ENCODE data around the gene CXCL3.

The CXCL3 gene

DNA sequence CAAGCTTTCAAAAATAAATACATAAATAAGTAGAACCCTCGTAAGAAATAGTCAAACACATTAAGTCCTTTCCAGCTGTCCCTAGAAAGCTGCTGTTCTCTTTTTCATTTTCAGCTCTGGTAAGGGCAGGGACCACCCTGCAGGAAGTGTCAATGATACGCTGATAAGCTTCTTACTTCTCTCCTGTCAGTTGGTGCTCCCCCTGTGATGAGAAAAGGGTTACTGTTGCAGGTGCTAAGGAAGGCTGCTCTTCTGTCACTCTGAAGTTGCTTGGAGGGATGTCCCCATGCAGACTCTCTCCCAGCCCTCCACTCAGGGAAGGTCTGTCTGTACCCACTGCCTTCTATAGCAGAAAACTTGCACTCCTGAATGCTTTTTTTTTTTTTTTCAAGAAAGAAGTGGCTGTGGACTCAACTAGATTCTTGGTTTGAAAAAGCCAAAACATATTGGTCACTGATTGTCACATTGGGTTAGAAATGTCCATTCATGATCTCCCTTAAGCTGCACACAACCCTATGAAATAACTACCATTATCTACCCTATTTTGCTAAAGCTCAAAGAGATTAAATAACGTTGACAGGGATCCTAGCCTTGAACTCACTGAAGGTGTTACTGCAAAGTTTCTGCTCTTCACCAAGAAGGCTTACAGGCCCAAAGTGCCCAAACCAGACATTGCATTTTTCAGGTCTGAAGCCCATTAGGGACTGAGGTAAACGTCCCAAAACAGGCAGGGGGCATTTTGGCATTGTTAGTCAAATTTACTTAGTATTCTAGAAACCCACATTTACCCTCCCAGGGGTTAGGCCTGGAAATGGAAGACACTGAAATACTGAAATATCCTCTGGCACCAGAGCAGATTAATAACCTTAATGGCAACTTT is 1.2 kb downstream of the CXCL3 start:
- TF ChIP-seq, protein P1, sequence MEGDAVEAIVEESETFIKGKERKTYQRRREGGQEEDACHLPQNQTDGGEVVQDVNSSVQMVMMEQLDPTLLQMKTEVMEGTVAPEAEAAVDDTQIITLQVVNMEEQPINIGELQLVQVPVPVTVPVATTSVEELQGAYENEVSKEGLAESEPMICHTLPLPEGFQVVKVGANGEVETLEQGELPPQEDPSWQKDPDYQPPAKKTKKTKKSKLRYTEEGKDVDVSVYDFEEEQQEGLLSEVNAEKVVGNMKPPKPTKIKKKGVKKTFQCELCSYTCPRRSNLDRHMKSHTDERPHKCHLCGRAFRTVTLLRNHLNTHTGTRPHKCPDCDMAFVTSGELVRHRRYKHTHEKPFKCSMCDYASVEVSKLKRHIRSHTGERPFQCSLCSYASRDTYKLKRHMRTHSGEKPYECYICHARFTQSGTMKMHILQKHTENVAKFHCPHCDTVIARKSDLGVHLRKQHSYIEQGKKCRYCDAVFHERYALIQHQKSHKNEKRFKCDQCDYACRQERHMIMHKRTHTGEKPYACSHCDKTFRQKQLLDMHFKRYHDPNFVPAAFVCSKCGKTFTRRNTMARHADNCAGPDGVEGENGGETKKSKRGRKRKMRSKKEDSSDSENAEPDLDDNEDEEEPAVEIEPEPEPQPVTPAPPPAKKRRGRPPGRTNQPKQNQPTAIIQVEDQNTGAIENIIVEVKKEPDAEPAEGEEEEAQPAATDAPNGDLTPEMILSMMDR (IDR thresholded peaks at IDR 0.05; ENCODE audit: borderline replicate concordance, extremely low read depth, low read length, poor library complexity, severe bottlenecking): peak; percentile 36
- TF ChIP-seq EZH2 (IDR thresholded peaks at IDR 0.05; ENCODE audit: borderline replicate concordance, low read depth, low read length, severe bottlenecking): no peak
- ATAC-seq (ENCODE audit: insufficient read depth, low read depth): peak; percentile 72
- H3K9ac ChIP-seq (ENCODE audit: low read depth, low read length): peak overlapping the region; percentile 69
- H3K27me3 ChIP-seq (ENCODE audit: insufficient read depth, low read length, poor library complexity): peaks cover 28% of the 10 kb centered on the region
- H2AFZ ChIP-seq (ENCODE audit: low read depth, low read length): peak overlapping the region; percentile 72
- H3K27ac ChIP-seq (ENCODE audit: low read length): peak overlapping the region; percentile 80
- peaks cover 30% of the 10 kb centered on the region for H3K4me1 ChIP-seq (ENCODE audit: insufficient read depth, low read length)
- H3K36me3 ChIP-seq (ENCODE audit: insufficient read depth, low read length): no peaks in the 10 kb centered on the region
- H3K9me3 ChIP-seq (ENCODE audit: insufficient read depth, low read length, severe bottlenecking): no peaks in the 10 kb centered on the region
- peak overlapping the region; percentile 75 to 89 for H3K4me3 ChIP-seq (ENCODE audit: low read depth in 1 of 2, low read length in 2 of 2)
- peak overlapping the region; percentile 96 for H3K4me2 ChIP-seq (ENCODE audit: insufficient read depth, low read length)
- DNase-seq: peak; percentile 61
- no peaks in the 10 kb centered on the region for H4K20me1 ChIP-seq (ENCODE audit: insufficient read depth, low read length)
- H3K79me2 ChIP-seq (ENCODE audit: insufficient read depth, low read length): no peaks in the 10 kb centered on the region

DNA sequence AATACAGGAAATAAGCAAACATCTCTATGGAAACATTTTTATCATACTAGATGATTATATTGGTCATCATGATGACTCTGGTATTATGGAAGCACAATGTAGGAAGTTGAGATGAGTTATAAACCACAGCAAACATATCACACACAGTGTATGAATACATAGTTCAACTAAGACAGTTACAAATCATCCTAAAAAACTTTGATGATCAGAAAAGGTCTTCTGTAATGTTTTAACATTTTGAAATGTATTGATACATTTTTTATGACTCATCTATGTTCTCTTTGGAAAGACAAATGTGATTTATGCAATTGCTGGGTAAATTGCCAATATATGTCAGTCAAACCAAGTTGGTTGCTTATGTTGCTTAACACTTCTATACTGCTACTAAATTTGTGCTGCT is 4.8 kb downstream of the CXCL3 start:
- Histone ChIP-seq H3K9me3 (ENCODE audit: insufficient read depth, low read length, severe bottlenecking) (no peaks in the 10 kb centered on the region), H2AFZ (ENCODE audit: low read depth, low read length) (no peak overlapping the region), H3K4me2 (ENCODE audit: insufficient read depth, low read length) (no peak overlapping the region), H3K27me3 (ENCODE audit: insufficient read depth, low read length, poor library complexity) (peaks cover 15% of the 10 kb centered on the region), H4K20me1 (ENCODE audit: insufficient read depth, low read length) (no peaks in the 10 kb centered on the region), H3K4me1 (ENCODE audit: insufficient read depth, low read length) (peaks cover 29% of the 10 kb centered on the region), H3K4me3 (ENCODE audit: low read depth in 1 of 2, low read length in 2 of 2) (no peak overlapping the region), H3K27ac (ENCODE audit: low read length) (no peak overlapping the region), H3K9ac (ENCODE audit: low read depth, low read length) (no peak overlapping the region), H3K79me2 (ENCODE audit: insufficient read depth, low read length) (no peaks in the 10 kb centered on the region), H3K36me3 (ENCODE audit: insufficient read depth, low read length) (no peaks in the 10 kb centered on the region)
- DNase-seq: no peak
- ATAC-seq (ENCODE audit: insufficient read depth, low read depth): no peak
- TF ChIP-seq, protein P1 (IDR thresholded peaks at IDR 0.05; ENCODE audit: borderline replicate concordance, extremely low read depth, low read length, poor library complexity, severe bottlenecking): no peak
- TF ChIP-seq EZH2 (IDR thresholded peaks at IDR 0.05; ENCODE audit: borderline replicate concordance, low read depth, low read length, severe bottlenecking): no peak

DNA sequence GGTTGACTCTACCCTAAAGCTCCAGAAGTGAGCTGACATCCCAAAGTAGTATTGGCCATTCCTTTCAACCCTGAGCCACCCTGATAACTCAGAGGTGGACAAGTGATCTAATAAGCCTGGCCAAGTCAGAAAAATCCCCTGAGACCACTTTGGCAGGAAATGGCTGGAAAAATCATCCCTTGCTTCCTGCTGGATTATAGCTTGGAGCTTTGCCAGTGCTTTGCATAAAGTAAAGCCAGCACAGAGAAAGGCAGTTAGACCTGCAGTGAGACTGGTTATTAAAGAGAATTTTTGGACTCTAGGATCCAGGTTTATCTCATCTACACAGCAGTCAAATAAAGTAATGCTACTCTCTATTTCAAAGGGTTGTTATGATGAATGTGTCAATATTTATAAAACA is 6.4 kb downstream of the CXCL3 start:
- Histone ChIP-seq H3K4me1 (ENCODE audit: insufficient read depth, low read length) (peaks cover 14% of the 10 kb centered on the region), H3K27ac (ENCODE audit: low read length) (no peak overlapping the region), H3K36me3 (ENCODE audit: insufficient read depth, low read length) (no peaks in the 10 kb centered on the region)

More for the DNA sequence above, 6.4 kb downstream of the CXCL3 start:
- Histone ChIP-seq H3K9ac (ENCODE audit: low read depth, low read length) (no peak overlapping the region), H3K4me2 (ENCODE audit: insufficient read depth, low read length) (no peak overlapping the region), H2AFZ (ENCODE audit: low read depth, low read length) (no peak overlapping the region), H3K9me3 (ENCODE audit: insufficient read depth, low read length, severe bottlenecking) (no peaks in the 10 kb centered on the region), H4K20me1 (ENCODE audit: insufficient read depth, low read length) (no peaks in the 10 kb centered on the region), H3K79me2 (ENCODE audit: insufficient read depth, low read length) (no peaks in the 10 kb centered on the region), H3K4me3 (ENCODE audit: low read depth in 1 of 2, low read length in 2 of 2) (no peak overlapping the region), H3K27me3 (ENCODE audit: insufficient read depth, low read length, poor library complexity) (peaks cover under 1% of the 10 kb centered on the region)
- TF ChIP-seq EZH2 (IDR thresholded peaks at IDR 0.05; ENCODE audit: borderline replicate concordance, low read depth, low read length, severe bottlenecking): no peak
- TF ChIP-seq, protein P1 (IDR thresholded peaks at IDR 0.05; ENCODE audit: borderline replicate concordance, extremely low read depth, low read length, poor library complexity, severe bottlenecking): no peak
- DNase-seq (no peak), ATAC-seq (ENCODE audit: insufficient read depth, low read depth) (no peak)
